Gastrocnemius medialis (tissue), 4 donors: ENCODE results near the gene FKRP. TPM values are rescaled to one million over a fixed set of nuclear protein-coding genes. Genes with fewer than 3 reads are reported as not detected.

Experiments
- ATAC-seq, 2 donors: fragments of 150-250 bp; one replicate each; pipeline ENCODE4 v1.9.1; 2016
- DNase-seq, 2 donors: peaks; one replicate each; pipeline ENCODE4 v3.0.0-alpha.2; 2019
- H3K27ac ChIP-seq, 4 donors: fragments of 200-600 bp; sonication (generic); 1 replicate in 1 of 4; 2 replicates in 3 of 4; pipeline ENCODE4 v1.5.1; 2016 to 2018; ENCODE audit warnings: mild to moderate bottlenecking in 2 of 4, moderate library complexity in 1 of 4
- H3K27me3 ChIP-seq, 3 donors: fragments of 200-600 bp; sonication (generic) in 2 of 3; 1 replicate in 1 of 3; 2 replicates in 2 of 3; pipeline versions ENCODE4 v1.5.1 to v1.6.0; 2016 to 2019; ENCODE audit warnings: mild to moderate bottlenecking in 1 of 3, moderate library complexity in 1 of 3
- H3K36me3 ChIP-seq, 2 donors: fragments of 200-600 bp; sonication (generic) in 1 of 2; one replicate each; pipeline ENCODE4 v1.5.1; 2017 to 2018
- H3K4me1 ChIP-seq, 2 donors: fragments of 200-600 bp; sonication (generic) in 1 of 2; one replicate each; pipeline ENCODE4 v1.5.1; 2016 to 2017; ENCODE audit warnings: mild to moderate bottlenecking in 2 of 2
- H3K4me3 ChIP-seq, 4 donors: fragments of 200-600 bp; sonication (generic) in 3 of 4; 1 replicate in 1 of 4; 2 replicates in 3 of 4; pipeline ENCODE4 v1.5.1; 2016 to 2019; ENCODE audit warnings: mild to moderate bottlenecking in 2 of 4
- H3K9me3 ChIP-seq, 3 donors: fragments of 200-600 bp; sonication (generic) in 2 of 3; 1 replicate in 1 of 3; 2 replicates in 2 of 3; pipeline ENCODE4 v1.5.1; 2016 to 2019
- POLR2A ChIP-seq, 2 donors: fragments of 450-650 bp; IDR thresholded peaks; one replicate each; pipeline ENCODE4 v1.6.1; 2017; ENCODE audit warnings: antibody characterized with exemption in 2 of 2, mild to moderate bottlenecking in 2 of 2, moderate library complexity in 2 of 2
- in situ Hi-C, 4 donors: fragments of 200-750 bp; cut with MboI; loops; one replicate each; pipeline versions ENCODE4 v1.15.0 to v1.8.0; 2017; ENCODE audit warnings: low sequenced_read_pairs in 4 of 4
- intact Hi-C: fragments of 100-400 bp; cut with DNase I; formaldehyde crosslinking; loops from one replicate; pipeline ENCODE4 v1.15.1; 2023; ENCODE audit warnings: low total_unique reads
- total RNA-seq, 4 donors: library from RNA; depleted of rRNA; stranded (reverse); fragments of >200 nt; gene quantifications; one replicate each; pipeline versions ENCODE4 v1.1.0 to v1.2.3, GENCODE V29; 2016
- TF ChIP-seq, protein P1 (sequence below), 5 experiments: fragments of 450-650 bp in 3 of 5; fragments of 200-600 bp in 2 of 5; sonication (generic) in 2 of 5; IDR thresholded peaks in 4 of 5; conservative IDR thresholded peaks in 1 of 5; 1 replicate in 4 of 5; 2 replicates in 1 of 5; pipeline ENCODE4 v1.5.1; 2016 to 2019; ENCODE audit warnings: antibody characterized with exemption in 5 of 5, mild to moderate bottlenecking in 3 of 5, moderate library complexity in 3 of 5

The FKRP gene
- total RNA-seq, 4 donors from 2014 or later, result 16.5 to 23.0 (median 18.9) TPM

DNA sequence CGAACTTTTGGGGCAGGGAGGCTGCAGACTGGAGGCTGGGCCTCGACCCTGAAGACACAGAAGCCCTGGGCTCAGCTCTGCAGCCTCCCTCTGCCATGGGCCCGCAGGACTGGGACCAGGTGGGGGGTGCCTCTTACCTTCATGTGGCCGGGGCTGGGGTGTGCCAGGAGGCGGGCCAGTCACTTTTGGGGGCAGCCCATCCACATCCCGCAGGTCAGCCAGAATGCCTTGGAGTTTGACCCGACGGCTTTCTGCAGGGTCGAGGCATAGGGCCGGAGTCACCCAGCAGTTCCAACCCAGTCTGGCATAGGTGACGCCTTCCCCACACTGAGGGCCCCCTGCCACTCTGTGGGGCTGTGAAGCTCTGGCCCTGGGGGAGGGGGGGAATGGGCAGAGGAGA, 18.1 kb upstream of the FKRP start:
- in situ Hi-C loops, result no loop called here
- DNase-seq, result no peak
- peaks cover 6 to 7% of the 10 kb centered on the region in 2 donors for H3K4me1 ChIP-seq
- no peak overlapping the region for H3K4me3 ChIP-seq
- no peaks in the 10 kb centered on the region for H3K9me3 ChIP-seq
- no peaks in the 10 kb centered on the region for H3K27me3 ChIP-seq
- no peak for ATAC-seq
- intact Hi-C loops, result loop anchor here (1.0 kb wide), 1 partner anchor 23 kb away; no protein-coding TSS in a partner anchor
- peaks cover 0 to 83% of the 10 kb centered on the region in 2 donors for H3K36me3 ChIP-seq
- TF ChIP-seq, protein P1, sequence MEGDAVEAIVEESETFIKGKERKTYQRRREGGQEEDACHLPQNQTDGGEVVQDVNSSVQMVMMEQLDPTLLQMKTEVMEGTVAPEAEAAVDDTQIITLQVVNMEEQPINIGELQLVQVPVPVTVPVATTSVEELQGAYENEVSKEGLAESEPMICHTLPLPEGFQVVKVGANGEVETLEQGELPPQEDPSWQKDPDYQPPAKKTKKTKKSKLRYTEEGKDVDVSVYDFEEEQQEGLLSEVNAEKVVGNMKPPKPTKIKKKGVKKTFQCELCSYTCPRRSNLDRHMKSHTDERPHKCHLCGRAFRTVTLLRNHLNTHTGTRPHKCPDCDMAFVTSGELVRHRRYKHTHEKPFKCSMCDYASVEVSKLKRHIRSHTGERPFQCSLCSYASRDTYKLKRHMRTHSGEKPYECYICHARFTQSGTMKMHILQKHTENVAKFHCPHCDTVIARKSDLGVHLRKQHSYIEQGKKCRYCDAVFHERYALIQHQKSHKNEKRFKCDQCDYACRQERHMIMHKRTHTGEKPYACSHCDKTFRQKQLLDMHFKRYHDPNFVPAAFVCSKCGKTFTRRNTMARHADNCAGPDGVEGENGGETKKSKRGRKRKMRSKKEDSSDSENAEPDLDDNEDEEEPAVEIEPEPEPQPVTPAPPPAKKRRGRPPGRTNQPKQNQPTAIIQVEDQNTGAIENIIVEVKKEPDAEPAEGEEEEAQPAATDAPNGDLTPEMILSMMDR (IDR thresholded peaks at IDR 0.05 in 4 of 5, conservative IDR thresholded peaks at IDR 0.05 in 1 of 5), result no peak
- TF ChIP-seq POLR2A (IDR thresholded peaks at IDR 0.05), result no peak
- peak overlapping the region in 3 of 4 donors; percentile 54 to 61 (median 60) for H3K27ac ChIP-seq

GRCh38 chr19:46728208-46728607, 17.6 kb upstream of the FKRP start:
- Histone ChIP-seq H3K27ac (peak overlapping the region in 3 of 4 donors; percentile 60 to 63 (median 61)), H3K27me3 (no peaks in the 10 kb centered on the region), H3K36me3 (peaks cover 0 to 83% of the 10 kb centered on the region in 2 donors), H3K4me3 (no peak overlapping the region), H3K9me3 (no peaks in the 10 kb centered on the region), H3K4me1 (peaks cover 6 to 7% of the 10 kb centered on the region in 2 donors)
- intact Hi-C loops (loop anchor here (1.0 kb wide), 1 partner anchor 24 kb away; no protein-coding TSS in a partner anchor), in situ Hi-C loops (no loop called here)
- DNase-seq (no peak), ATAC-seq (peak; percentile 19 to 48)
- TF ChIP-seq, protein P1 (IDR thresholded peaks at IDR 0.05 in 4 of 5, conservative IDR thresholded peaks at IDR 0.05 in 1 of 5), result no peak
- TF ChIP-seq POLR2A (IDR thresholded peaks at IDR 0.05), result peak in 1 of 2 donors; percentile 28

DNA sequence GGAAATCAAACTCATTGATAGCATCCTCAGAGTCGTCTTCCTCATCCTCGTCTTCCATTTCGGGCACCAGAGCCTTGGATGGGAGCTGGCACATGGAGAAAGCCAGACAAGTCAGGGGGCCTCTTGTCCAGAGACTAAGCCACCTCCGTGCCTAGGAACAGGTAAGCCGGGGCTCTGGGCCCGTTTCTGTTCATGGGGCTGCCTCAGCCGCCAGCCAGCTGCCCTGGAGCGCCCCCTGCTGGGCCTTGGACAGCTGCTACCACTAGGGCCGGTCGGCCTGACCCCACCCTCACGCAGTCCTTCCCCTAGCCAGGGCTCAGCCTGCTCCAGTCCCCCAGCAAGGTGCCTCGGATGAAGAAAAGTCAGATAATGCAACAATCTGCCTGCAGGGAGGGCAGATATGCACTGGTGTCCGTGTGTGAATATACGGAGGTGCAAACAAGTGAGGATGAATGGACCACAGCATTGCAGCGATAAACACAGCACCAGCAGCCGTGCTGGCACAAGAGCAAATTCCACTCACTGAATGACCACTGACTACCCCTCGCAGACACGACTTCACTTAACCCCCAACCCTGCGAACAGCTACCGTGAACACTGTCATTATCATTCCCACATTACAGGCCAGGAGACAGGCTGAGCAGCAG, 17.0 kb upstream of the FKRP start:
- peak overlapping the region in 3 of 4 donors; percentile 60 to 63 (median 61) for H3K27ac ChIP-seq
- DNase-seq (no peak), ATAC-seq (peak; percentile 54 to 72)
- H3K36me3 ChIP-seq, result peaks cover 0 to 83% of the 10 kb centered on the region in 2 donors
- H3K4me1 ChIP-seq, result peaks cover 6 to 7% of the 10 kb centered on the region in 2 donors
- no peak overlapping the region for H3K4me3 ChIP-seq
- intact Hi-C loops, result loop anchor here (1.0 kb wide), 1 partner anchor 25 kb away; no protein-coding TSS in a partner anchor
- TF ChIP-seq, protein P1 (IDR thresholded peaks at IDR 0.05 in 4 of 5, conservative IDR thresholded peaks at IDR 0.05 in 1 of 5), result peak; percentile 83 to 95 (median 88)
- TF ChIP-seq POLR2A (IDR thresholded peaks at IDR 0.05), result no peak
- no peaks in the 10 kb centered on the region for H3K27me3 ChIP-seq
- no peaks in the 10 kb centered on the region for H3K9me3 ChIP-seq
- in situ Hi-C loops, result no loop called here

DNA sequence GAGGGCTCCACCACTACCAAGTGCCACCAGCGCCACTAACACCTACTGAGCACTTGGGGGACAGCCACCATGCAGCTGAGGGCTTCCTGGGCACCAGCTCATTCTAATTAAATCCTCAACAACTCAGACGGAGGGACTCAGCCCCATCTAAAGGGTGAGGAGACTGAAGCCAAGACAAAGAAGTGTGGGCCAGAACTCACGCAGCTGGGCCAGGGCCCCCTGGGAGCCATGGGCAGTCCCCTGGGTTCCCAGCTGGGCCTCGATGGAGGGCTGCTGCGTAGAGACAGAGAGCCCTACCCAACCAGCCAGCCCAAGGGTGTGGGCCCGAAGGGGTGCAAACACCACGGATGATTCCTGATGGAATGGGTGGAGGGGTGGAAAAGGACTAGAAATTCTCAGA, 16.2 kb upstream of the FKRP start:
- DNase-seq, result no peak
- no peak overlapping the region for H3K4me3 ChIP-seq
- peaks cover 6 to 7% of the 10 kb centered on the region in 2 donors for H3K4me1 ChIP-seq

More for the DNA sequence above, 16.2 kb upstream of the FKRP start:
- peaks cover 0 to 84% of the 10 kb centered on the region in 2 donors for H3K36me3 ChIP-seq
- in situ Hi-C loops (no loop called here), intact Hi-C loops (no loop called here)
- no peak overlapping the region for H3K27ac ChIP-seq
- no peak for ATAC-seq
- TF ChIP-seq, protein P1 (IDR thresholded peaks at IDR 0.05 in 4 of 5, conservative IDR thresholded peaks at IDR 0.05 in 1 of 5), result no peak
- TF ChIP-seq POLR2A (IDR thresholded peaks at IDR 0.05), result no peak
- H3K27me3 ChIP-seq, result no peaks in the 10 kb centered on the region
- no peaks in the 10 kb centered on the region for H3K9me3 ChIP-seq
